Hepatocyte (in vitro differentiated cells): ENCODE results near the gene PSMD7. TPM values are rescaled to one million over a fixed set of nuclear protein-coding genes. Genes with fewer than 3 reads are reported as not detected.

ENCODE experiments used
- DNase-seq: peaks from one replicate; pipeline ENCODE4 v3.0.0-alpha.2; 2016; ENCODE audit warnings: low spot score
- H2AFZ ChIP-seq: fragments of 200-600 bp; sonication (generic); 2 replicates; pipeline ENCODE4 v1.6.0; 2016; ENCODE audit warnings: antibody characterized with exemption, mild to moderate bottlenecking
- H3K27ac ChIP-seq: fragments of 200-600 bp; sonication (generic); 2 replicates; pipeline ENCODE4 v1.5.1; 2016; ENCODE audit warnings: mild to moderate bottlenecking
- H3K27me3 ChIP-seq: fragments of 200-600 bp; sonication (generic); 2 replicates; pipeline ENCODE4 v1.6.1; 2016
- H3K36me3 ChIP-seq: fragments of 200-600 bp; sonication (generic); replicated peaks from 2 replicates; pipeline ENCODE4 v1.5.1; 2016; ENCODE audit warnings: low read depth; ENCODE audit not compliant: insufficient read depth
- H3K4me1 ChIP-seq: fragments of 200-600 bp; sonication (generic); 2 replicates; pipeline ENCODE4 v1.5.1; 2016; ENCODE audit warnings: mild to moderate bottlenecking, moderate library complexity; ENCODE audit not compliant: insufficient read depth
- H3K4me2 ChIP-seq: fragments of 200-600 bp; sonication (generic); 2 replicates; pipeline ENCODE4 v1.6.0; 2016
- H3K4me3 ChIP-seq: fragments of 200-600 bp; sonication (generic); 2 replicates; pipeline ENCODE4 v1.5.1; 2016; ENCODE audit warnings: mild to moderate bottlenecking
- H3K79me2 ChIP-seq: fragments of 200-600 bp; sonication (generic); 2 replicates; pipeline ENCODE4 v1.6.0; 2017; ENCODE audit warnings: mild to moderate bottlenecking
- H3K9me2 ChIP-seq: fragments of 200-600 bp; sonication (generic); replicated peaks from 2 replicates; pipeline ENCODE4 v1.6.0; 2017; ENCODE audit warnings: mild to moderate bottlenecking; ENCODE audit not compliant: insufficient read depth
- H3K9me3 ChIP-seq: fragments of 200-600 bp; sonication (generic); 2 replicates; pipeline ENCODE4 v1.5.1; 2016; ENCODE audit warnings: low read depth, mild to moderate bottlenecking
- H4K20me1 ChIP-seq: fragments of 200-600 bp; sonication (generic); 2 replicates; pipeline ENCODE4 v1.6.0; 2016; ENCODE audit warnings: mild to moderate bottlenecking; ENCODE audit not compliant: insufficient read depth, poor library complexity, severe bottlenecking
- CTCF ChIP-seq: fragments of 200-600 bp; sonication (generic); IDR thresholded peaks from 2 replicates; pipeline ENCODE4 v1.5.1; 2016; ENCODE audit warnings: antibody characterized with exemption, mild to moderate bottlenecking; ENCODE audit not compliant: poor library complexity
- EZH2 ChIP-seq: fragments of 200-600 bp; sonication (generic); IDR thresholded peaks from 2 replicates; pipeline ENCODE4 v1.6.1; 2016; ENCODE audit warnings: antibody characterized with exemption, mild to moderate bottlenecking, borderline replicate concordance
- EZH2phosphoT487 ChIP-seq: fragments of 200-600 bp; sonication (generic); IDR thresholded peaks from one replicate; pipeline ENCODE4 v1.6.1; 2018; ENCODE audit warnings: antibody characterized with exemption, mild to moderate bottlenecking, low read depth, moderate library complexity; ENCODE audit not compliant: unreplicated experiment, severe bottlenecking
- whole genome bisulfite sequencing: methylation state at CpG from one replicate; pipeline ENCODE4 v1.1.6; 2016; ENCODE audit warnings: low lambda C conversion rate; ENCODE audit errors: missing lambda C conversion rate; 5-methylcytosine and 5-hydroxymethylcytosine counted together
- polyA plus RNA-seq: library from polyadenylated mRNA; unstranded; fragments of >200 nt; fragmentation: Nextera tagmentation; extraction: Ambion mirVana; gene quantifications from 2 replicates; pipeline ENCODE4 v1.2.1, GENCODE V29; 2016
- total RNA-seq: library from RNA; depleted of rRNA; stranded (reverse); fragments of >200 nt; gene quantifications from 2 replicates; pipeline ENCODE4 v1.2.3, GENCODE V29; 2014

The PSMD7 gene
- total and polyA plus RNA-seq, 2 experiments from 2014 or later = 98.2 to 134 TPM

GRCh38 chr16:74264811-74265210 lies 31.8 kb upstream of the PSMD7 start:
- TF ChIP-seq EZH2phosphoT487 = no peak
- TF ChIP-seq CTCF = no peak
- TF ChIP-seq EZH2 = no peak
- DNase-seq = no peak
- Histone ChIP-seq H3K27ac (no peak overlapping the region), H3K79me2 (no peaks in the 10 kb centered on the region), H3K9me2 (no peaks in the 10 kb centered on the region), H3K36me3 (no peaks in the 10 kb centered on the region), H2AFZ (no peak overlapping the region), H3K9me3 (no peaks in the 10 kb centered on the region), H3K4me1 (no peaks in the 10 kb centered on the region), H3K4me2 (no peak overlapping the region), H4K20me1 (no peaks in the 10 kb centered on the region), H3K4me3 (no peak overlapping the region), H3K27me3 (no peaks in the 10 kb centered on the region)
- 61% methylated on average over 3 of the region's 3 CpGs for WGBS

DNA sequence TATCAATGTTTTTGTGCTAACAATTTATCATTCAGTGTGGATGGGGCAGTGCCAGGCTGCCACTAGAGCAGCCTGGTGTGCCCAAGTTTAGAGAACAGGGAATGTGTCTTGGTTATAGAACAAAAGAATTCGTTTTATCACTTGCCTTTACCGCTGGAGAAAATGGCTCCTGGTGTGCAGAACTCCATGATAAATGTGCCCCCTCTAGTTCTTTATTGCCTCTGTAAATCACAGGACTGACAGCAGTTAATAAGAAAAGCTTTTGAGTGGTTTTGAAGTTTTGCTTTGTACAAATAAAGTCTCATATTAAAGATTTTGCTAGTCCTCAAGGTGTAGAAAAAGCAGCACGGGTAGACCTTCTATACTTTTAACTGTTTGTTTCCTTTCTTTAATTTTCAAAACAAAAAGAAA lies 28.2 kb upstream of the PSMD7 start:
- no peak for DNase-seq
- no peak for TF ChIP-seq EZH2phosphoT487
- no peak for TF ChIP-seq CTCF
- TF ChIP-seq EZH2 = no peak
- Histone ChIP-seq H3K9me2 (no peaks in the 10 kb centered on the region), H3K27me3 (no peaks in the 10 kb centered on the region), H3K9me3 (no peaks in the 10 kb centered on the region), H3K4me2 (no peak overlapping the region), H3K4me3 (no peak overlapping the region), H3K36me3 (no peaks in the 10 kb centered on the region), H3K27ac (no peak overlapping the region), H3K79me2 (no peaks in the 10 kb centered on the region), H2AFZ (peak overlapping the region; percentile 13), H4K20me1 (no peaks in the 10 kb centered on the region), H3K4me1 (no peaks in the 10 kb centered on the region)
- WGBS = 20% methylated on average over 3 of the region's 3 CpGs

DNA sequence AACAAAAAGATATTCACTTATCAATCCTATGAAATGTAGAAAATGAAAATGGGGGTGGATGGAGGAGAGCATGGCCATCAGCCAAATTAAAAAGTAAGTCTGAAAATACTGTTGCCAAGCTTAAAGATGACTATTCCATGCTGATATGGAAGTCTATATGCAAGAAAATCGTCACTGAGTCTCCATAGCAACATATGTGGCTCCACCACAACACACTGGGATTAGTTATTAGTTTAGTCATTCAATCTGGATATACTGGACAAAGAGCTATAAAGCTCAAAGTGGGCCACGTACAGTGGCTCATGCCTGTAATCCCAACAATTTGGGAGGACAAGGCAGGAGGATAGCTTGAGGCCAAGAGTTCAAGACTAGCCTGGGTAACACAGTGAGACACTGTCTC lies 24.7 kb upstream of the PSMD7 start:
- no peak overlapping the region for H3K4me3 ChIP-seq
- H3K27me3 ChIP-seq = no peaks in the 10 kb centered on the region
- H3K9me3 ChIP-seq = no peaks in the 10 kb centered on the region
- H3K36me3 ChIP-seq = no peaks in the 10 kb centered on the region
- no peak for TF ChIP-seq EZH2phosphoT487
- no peak for TF ChIP-seq CTCF
- TF ChIP-seq EZH2 = no peak
- no peak overlapping the region for H2AFZ ChIP-seq
- H3K9me2 ChIP-seq = no peaks in the 10 kb centered on the region
- H3K27ac ChIP-seq = no peak overlapping the region
- no peaks in the 10 kb centered on the region for H3K79me2 ChIP-seq
- no peak overlapping the region for H3K4me2 ChIP-seq
- H4K20me1 ChIP-seq = no peaks in the 10 kb centered on the region
- no peak for DNase-seq
- H3K4me1 ChIP-seq = no peaks in the 10 kb centered on the region
- 85% methylated on average over 2 of the region's 2 CpGs for whole genome bisulfite sequencing

DNA sequence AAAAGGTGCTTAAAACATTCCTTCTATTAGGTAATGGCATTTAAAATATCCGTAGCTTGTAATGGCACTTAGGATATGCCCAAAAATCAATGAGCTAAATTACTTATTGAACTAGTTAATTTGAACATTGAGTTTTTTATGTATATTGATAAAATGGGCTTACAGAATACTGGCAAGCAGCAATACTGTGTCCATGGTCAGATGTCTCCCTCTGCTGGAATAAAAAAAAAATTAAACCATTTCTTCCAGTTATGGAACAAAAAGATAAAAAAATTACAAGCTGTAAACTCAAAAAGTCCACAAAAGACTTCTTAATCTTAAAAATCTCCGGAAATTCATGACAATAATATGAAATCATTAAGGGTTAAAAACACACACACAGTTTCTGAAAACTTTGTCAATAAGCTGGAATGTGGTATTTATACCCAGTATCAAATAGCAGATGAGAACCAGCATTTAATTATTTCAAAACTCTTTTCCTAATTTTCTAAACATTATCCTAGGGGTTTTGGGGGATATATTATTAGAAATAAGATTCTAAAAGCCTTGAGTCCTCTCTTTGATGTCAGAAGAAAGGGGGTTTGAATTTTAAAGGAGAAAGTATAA lies 21.5 kb upstream of the PSMD7 start:
- Histone ChIP-seq H3K4me3 (no peak overlapping the region), H3K27ac (no peak overlapping the region), H3K36me3 (no peaks in the 10 kb centered on the region), H4K20me1 (no peaks in the 10 kb centered on the region), H2AFZ (no peak overlapping the region), H3K27me3 (no peaks in the 10 kb centered on the region), H3K9me2 (no peaks in the 10 kb centered on the region), H3K4me2 (no peak overlapping the region), H3K4me1 (no peaks in the 10 kb centered on the region), H3K79me2 (no peaks in the 10 kb centered on the region), H3K9me3 (no peaks in the 10 kb centered on the region)
- TF ChIP-seq CTCF (peak; percentile 73), EZH2phosphoT487 (no peak)
- peak; percentile 17 for DNase-seq
- WGBS = 28% methylated on average over 2 of the region's 2 CpGs
